AG09319 (cell line): ENCODE results near the gene C3orf22.

ENCODE experiments used
- DNase-seq: peaks from one replicate; pipeline ENCODE4 v3.0.0-alpha.2; 2010; ENCODE audit warnings: low read depth; ENCODE audit errors: extremely low read depth
- CTCF ChIP-seq: IDR thresholded peaks from 2 replicates; pipeline ENCODE4 v1.5.1; 2011; ENCODE audit warnings: low read depth, mild to moderate bottlenecking, inconsistent platforms, low read length, moderate library complexity

C3orf22 gene

GRCh38 chr3:126551839-126552687, 6.7 kb downstream of the C3orf22 start:
- no peak for DNase-seq
- no peak for TF ChIP-seq CTCF

- TF ChIP-seq CTCF: no peak
- DNase-seq: no peak
Observed at GRCh38 chr3:126551121-126551838, 7.5 kb downstream of the C3orf22 start.

GRCh38 chr3:126550488-126551051, 8.2 kb downstream of the C3orf22 start:
- no peak for DNase-seq
- no peak for TF ChIP-seq CTCF

- DNase-seq: no peak
- TF ChIP-seq CTCF: no peak
Observed at GRCh38 chr3:126549861-126550487, 8.8 kb downstream of the C3orf22 start.

- no peak for DNase-seq
- no peak for TF ChIP-seq CTCF
Observed at GRCh38 chr3:126548556-126549466, 9.9 kb downstream of the C3orf22 start.

GRCh38 chr3:126547721-126548120, 11.0 kb downstream of the C3orf22 start:
- TF ChIP-seq CTCF: no peak
- no peak for DNase-seq
